OCI-LY1 (cell line): Measurements from ENCODE around the gene CYTL1.

Experiments used
- H2AFZ ChIP-seq: fragments of 200-600 bp; sonication (generic), shearing (Covaris generic); 2 replicates; pipeline ENCODE4 v1.6.0; 2014; ENCODE audit warnings: antibody characterized with exemption, mild to moderate bottlenecking, low read length
- H3F3A ChIP-seq: fragments of 200-600 bp; sonication (generic), shearing (Covaris generic); 2 replicates; pipeline ENCODE4 v1.6.0; 2014; ENCODE audit warnings: mild to moderate bottlenecking, antibody characterized with exemption, low read length, moderate library complexity; ENCODE audit not compliant: insufficient read depth
- H3K27ac ChIP-seq: fragments of 200-600 bp; sonication (generic); 2 replicates; pipeline ENCODE4 v1.5.1; 2014; ENCODE audit warnings: low read length, mixed run types, mild to moderate bottlenecking, low read depth; ENCODE audit not compliant: poor library complexity, severe bottlenecking
- H3K27me3 ChIP-seq: fragments of 200-600 bp; sonication (generic); 2 replicates; pipeline ENCODE4 v1.6.0; 2014; ENCODE audit warnings: antibody characterized with exemption, mild to moderate bottlenecking, low read length, moderate library complexity; ENCODE audit not compliant: insufficient read depth
- H3K36me3 ChIP-seq: fragments of 200-600 bp; sonication (generic); 2 replicates; pipeline ENCODE4 v1.6.1; 2014; ENCODE audit warnings: mild to moderate bottlenecking, antibody characterized with exemption, low read length, moderate library complexity, mixed read lengths; ENCODE audit not compliant: insufficient read depth
- H3K4me1 ChIP-seq: fragments of 200-600 bp; sonication (generic); 2 replicates; pipeline ENCODE4 v1.5.1; 2014; ENCODE audit warnings: mild to moderate bottlenecking, low read length, moderate library complexity; ENCODE audit not compliant: insufficient read depth, severe bottlenecking
- H3K4me2 ChIP-seq: fragments of 200-600 bp; sonication (generic), shearing (Covaris generic); 2 replicates; pipeline ENCODE4 v1.6.1; 2014; ENCODE audit warnings: low read length
- H3K4me3 ChIP-seq: fragments of 200-600 bp; sonication (generic); 2 replicates; pipeline ENCODE4 v1.5.1; 2014; ENCODE audit warnings: low read length, low read depth, mild to moderate bottlenecking, mixed read lengths; ENCODE audit not compliant: poor library complexity, severe bottlenecking
- H3K79me2 ChIP-seq: fragments of 200-600 bp; shearing (Covaris generic); 2 replicates; pipeline ENCODE4 v1.6.1; 2016; ENCODE audit warnings: mixed run types, low read length, mixed read lengths; ENCODE audit not compliant: insufficient read depth
- H3K9ac ChIP-seq: fragments of 200-600 bp; sonication (generic), shearing (Covaris generic); 2 replicates; pipeline ENCODE4 v1.6.1; 2014; ENCODE audit warnings: mild to moderate bottlenecking, low read length, mixed read lengths
- H3K9me2 ChIP-seq: fragments of 200-600 bp; sonication (generic), shearing (Covaris generic); 2 replicates; pipeline ENCODE4 v1.6.1; 2014; ENCODE audit warnings: low read depth, mild to moderate bottlenecking, low read length, mixed read lengths
- H3K9me3 ChIP-seq: fragments of 200-600 bp; shearing (Covaris generic); 2 replicates; pipeline ENCODE4 v1.6.1; 2014; ENCODE audit warnings: low read length, mixed read lengths
- H4K20me1 ChIP-seq: fragments of 200-600 bp; sonication (generic), shearing (Covaris generic); 2 replicates; pipeline ENCODE4 v1.6.0; 2016; ENCODE audit warnings: mild to moderate bottlenecking, low read length; ENCODE audit not compliant: insufficient read depth
- CTCF ChIP-seq: fragments of 200-600 bp; sonication (generic), shearing (Covaris generic); IDR thresholded peaks from 2 replicates; pipeline ENCODE4 v1.5.1; 2017; ENCODE audit warnings: mild to moderate bottlenecking, antibody characterized with exemption, low read length, moderate library complexity, mixed read lengths
- EZH2 ChIP-seq: fragments of 200-600 bp; sonication (generic), shearing (Covaris generic); IDR thresholded peaks from 2 replicates; pipeline ENCODE4 v1.8.0; 2017; ENCODE audit warnings: borderline replicate concordance, mixed run types, mild to moderate bottlenecking, antibody characterized with exemption, low read length, moderate library complexity, mixed read lengths

Gene CYTL1

GRCh38 chr4:5040856-5041620 is 21.8 kb upstream of the CYTL1 start:
- Histone ChIP-seq H3K27ac (no peak overlapping the region), H3K79me2 (no peaks in the 10 kb centered on the region), H4K20me1 (no peaks in the 10 kb centered on the region), H3F3A (no peaks in the 10 kb centered on the region), H3K9me3 (no peaks in the 10 kb centered on the region), H3K4me3 (no peak overlapping the region), H3K4me1 (peaks cover 5% of the 10 kb centered on the region), H2AFZ (no peak overlapping the region), H3K4me2 (no peak overlapping the region), H3K27me3 (no peaks in the 10 kb centered on the region), H3K36me3 (no peaks in the 10 kb centered on the region), H3K9ac (no peak overlapping the region), H3K9me2 (no peaks in the 10 kb centered on the region)
- TF ChIP-seq EZH2, result no peak
- TF ChIP-seq CTCF, result no peak

- Histone ChIP-seq H4K20me1 (no peaks in the 10 kb centered on the region), H3F3A (no peaks in the 10 kb centered on the region), H3K9me2 (no peaks in the 10 kb centered on the region), H3K4me2 (no peak overlapping the region), H3K36me3 (no peaks in the 10 kb centered on the region), H3K9ac (no peak overlapping the region), H3K27ac (no peak overlapping the region), H3K9me3 (no peaks in the 10 kb centered on the region), H2AFZ (no peak overlapping the region), H3K4me3 (no peak overlapping the region), H3K27me3 (no peaks in the 10 kb centered on the region), H3K79me2 (no peaks in the 10 kb centered on the region), H3K4me1 (peaks cover 6% of the 10 kb centered on the region)
- TF ChIP-seq EZH2 (no peak), CTCF (no peak)
These were observed 20.5 kb upstream of the CYTL1 start for GRCh38 chr4:5039800-5040199.

GRCh38 chr4:5037553-5038551 is 18.6 kb upstream of the CYTL1 start:
- Histone ChIP-seq H3K79me2 (no peaks in the 10 kb centered on the region), H2AFZ (no peak overlapping the region), H4K20me1 (no peaks in the 10 kb centered on the region), H3K36me3 (no peaks in the 10 kb centered on the region), H3K4me1 (peaks cover 22% of the 10 kb centered on the region), H3K27me3 (no peaks in the 10 kb centered on the region), H3K9me3 (no peaks in the 10 kb centered on the region), H3K4me2 (no peak overlapping the region), H3K9ac (no peak overlapping the region), H3K27ac (no peak overlapping the region), H3K4me3 (no peak overlapping the region), H3K9me2 (no peaks in the 10 kb centered on the region), H3F3A (no peaks in the 10 kb centered on the region)
- TF ChIP-seq CTCF (no peak), EZH2 (no peak)
